ENCODE data around the gene F8A1.
"Not testable (repeated sequence)": the region's sequence is repeated elsewhere in the genome, so short reads cannot be mapped to it uniquely, and the experiment has no call there.

DNA sequence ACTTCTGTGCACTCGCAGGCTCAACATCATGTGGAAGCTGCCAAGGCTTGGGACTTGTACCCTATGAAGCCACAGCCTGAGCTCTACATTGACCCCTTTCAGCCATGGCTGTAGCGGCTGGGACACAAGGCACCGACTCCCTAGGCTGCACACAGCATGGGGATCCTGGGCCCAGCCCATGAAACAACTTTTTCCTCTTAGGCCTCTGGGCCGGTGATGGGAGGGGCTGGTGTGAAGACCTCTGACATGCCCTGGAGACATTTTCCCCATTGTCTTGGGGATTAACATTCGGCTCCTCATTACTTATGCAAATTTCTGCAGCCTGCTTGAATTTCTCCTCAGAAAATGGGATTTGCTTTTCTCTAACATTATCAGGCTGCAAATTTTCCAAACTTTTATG, 38.6 kb downstream of the F8A1 start:
- TF ChIP-seq, protein P1, sequence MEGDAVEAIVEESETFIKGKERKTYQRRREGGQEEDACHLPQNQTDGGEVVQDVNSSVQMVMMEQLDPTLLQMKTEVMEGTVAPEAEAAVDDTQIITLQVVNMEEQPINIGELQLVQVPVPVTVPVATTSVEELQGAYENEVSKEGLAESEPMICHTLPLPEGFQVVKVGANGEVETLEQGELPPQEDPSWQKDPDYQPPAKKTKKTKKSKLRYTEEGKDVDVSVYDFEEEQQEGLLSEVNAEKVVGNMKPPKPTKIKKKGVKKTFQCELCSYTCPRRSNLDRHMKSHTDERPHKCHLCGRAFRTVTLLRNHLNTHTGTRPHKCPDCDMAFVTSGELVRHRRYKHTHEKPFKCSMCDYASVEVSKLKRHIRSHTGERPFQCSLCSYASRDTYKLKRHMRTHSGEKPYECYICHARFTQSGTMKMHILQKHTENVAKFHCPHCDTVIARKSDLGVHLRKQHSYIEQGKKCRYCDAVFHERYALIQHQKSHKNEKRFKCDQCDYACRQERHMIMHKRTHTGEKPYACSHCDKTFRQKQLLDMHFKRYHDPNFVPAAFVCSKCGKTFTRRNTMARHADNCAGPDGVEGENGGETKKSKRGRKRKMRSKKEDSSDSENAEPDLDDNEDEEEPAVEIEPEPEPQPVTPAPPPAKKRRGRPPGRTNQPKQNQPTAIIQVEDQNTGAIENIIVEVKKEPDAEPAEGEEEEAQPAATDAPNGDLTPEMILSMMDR (IDR thresholded peaks at IDR 0.05), result not testable (repeated sequence)
- not testable (repeated sequence) for TF ChIP-seq POLR2AphosphoS5 (IDR thresholded peaks at IDR 0.05; ENCODE audit: low read depth, low read length); CHD2 (IDR thresholded peaks at IDR 0.05; ENCODE audit: low read length, partially characterized antibody); TAF1 (IDR thresholded peaks at IDR 0.05; ENCODE audit: borderline replicate concordance, low read depth, low read length); RFX5 (IDR thresholded peaks at IDR 0.05; ENCODE audit: low read length); FOXM1 (IDR thresholded peaks at IDR 0.05; ENCODE audit: low read depth); EP300 (IDR thresholded peaks at IDR 0.05; ENCODE audit: borderline replicate concordance in 1 of 2, low read depth in 1 of 2, low read length in 1 of 2); SIN3A (IDR thresholded peaks at IDR 0.05; ENCODE audit: borderline replicate concordance, low read depth, low read length); JUND (IDR thresholded peaks at IDR 0.05); YY1 (IDR thresholded peaks at IDR 0.05; ENCODE audit: low read depth)
- TF ChIP-seq, protein P2, sequence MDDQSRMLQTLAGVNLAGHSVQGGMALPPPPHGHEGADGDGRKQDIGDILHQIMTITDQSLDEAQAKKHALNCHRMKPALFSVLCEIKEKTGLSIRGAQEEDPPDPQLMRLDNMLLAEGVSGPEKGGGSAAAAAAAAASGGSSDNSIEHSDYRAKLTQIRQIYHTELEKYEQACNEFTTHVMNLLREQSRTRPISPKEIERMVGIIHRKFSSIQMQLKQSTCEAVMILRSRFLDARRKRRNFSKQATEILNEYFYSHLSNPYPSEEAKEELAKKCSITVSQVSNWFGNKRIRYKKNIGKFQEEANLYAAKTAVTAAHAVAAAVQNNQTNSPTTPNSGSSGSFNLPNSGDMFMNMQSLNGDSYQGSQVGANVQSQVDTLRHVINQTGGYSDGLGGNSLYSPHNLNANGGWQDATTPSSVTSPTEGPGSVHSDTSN (IDR thresholded peaks at IDR 0.05), result not testable (repeated sequence)
- TF ChIP-seq, protein P3, sequence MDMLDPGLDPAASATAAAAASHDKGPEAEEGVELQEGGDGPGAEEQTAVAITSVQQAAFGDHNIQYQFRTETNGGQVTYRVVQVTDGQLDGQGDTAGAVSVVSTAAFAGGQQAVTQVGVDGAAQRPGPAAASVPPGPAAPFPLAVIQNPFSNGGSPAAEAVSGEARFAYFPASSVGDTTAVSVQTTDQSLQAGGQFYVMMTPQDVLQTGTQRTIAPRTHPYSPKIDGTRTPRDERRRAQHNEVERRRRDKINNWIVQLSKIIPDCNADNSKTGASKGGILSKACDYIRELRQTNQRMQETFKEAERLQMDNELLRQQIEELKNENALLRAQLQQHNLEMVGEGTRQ (IDR thresholded peaks at IDR 0.05; ENCODE audit: borderline replicate concordance, low read depth, low read length), result not testable (repeated sequence)

Measured in SK-N-SH (cell line).